ENCODE results near the gene DBP. TPM values are rescaled to one million over a fixed set of nuclear protein-coding genes. Genes with fewer than 3 reads are reported as not detected.

Gene DBP
- total RNA-seq, 3 donors from 2014 or later (not counting 1 experiment from before 2014, with no cell fraction given), result 16.4 to 31.2 (median 24.3) TPM

DNA sequence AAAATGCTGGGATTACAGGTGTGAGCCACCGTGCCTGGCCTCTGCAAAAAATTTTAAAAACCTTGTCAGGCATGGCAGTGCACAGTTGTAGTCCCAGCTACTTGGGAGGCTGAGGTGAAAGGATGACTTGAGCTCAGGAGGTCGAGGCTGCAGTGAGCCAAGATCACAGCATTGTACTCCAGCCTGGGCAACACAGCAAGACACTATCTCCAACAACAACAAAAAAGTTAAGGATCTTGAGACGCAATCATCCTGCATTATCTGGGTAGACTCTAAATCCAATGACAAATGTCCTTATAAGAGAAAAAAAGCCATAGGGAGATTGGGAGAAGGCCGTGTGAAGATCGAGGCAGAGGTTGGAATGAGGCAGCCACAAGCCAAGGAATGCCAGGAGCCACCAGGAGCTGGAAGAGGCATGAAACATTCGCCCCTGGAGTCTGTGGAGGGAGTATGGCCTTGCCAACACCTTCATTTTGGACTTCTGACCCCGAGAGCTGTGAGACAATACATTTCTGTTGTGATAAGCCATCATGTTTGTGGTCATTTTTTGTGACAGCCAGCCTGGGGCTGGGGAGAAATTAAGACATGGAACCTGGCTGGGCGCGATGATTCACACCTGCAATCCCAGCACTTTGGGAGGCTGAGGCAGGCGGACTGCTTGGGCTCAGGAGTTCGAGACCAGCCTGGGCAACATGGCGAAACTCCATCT lies 13.9 kb upstream of the DBP start:
- Histone ChIP-seq H3K9me3 (ENCODE audit: control insufficient read depth, insufficient read depth, low read length) (no peaks in the 10 kb centered on the region), H3K27me3 (ENCODE audit: control insufficient read depth, insufficient read depth, low read length) (no peaks in the 10 kb centered on the region), H3K27ac (ENCODE audit: low read length) (no peak overlapping the region), H3K4me3 (ENCODE audit: low read length) (no peak overlapping the region), H3K36me3 (ENCODE audit: control insufficient read depth, insufficient read depth, low read length) (no peaks in the 10 kb centered on the region), H3K4me1 (ENCODE audit: control insufficient read depth, insufficient read depth, low read length) (peaks cover 31% of the 10 kb centered on the region)
- H3K27me3 Mint-ChIP-seq (ENCODE audit: low read depth in 2 of 2), result no peaks in the 10 kb centered on the region
- WGBS (ENCODE audit: insufficient coverage), result 85% methylated on average over 10 of the region's 12 CpGs
- H3K4me1 Mint-ChIP-seq, result peaks cover 11 to 23% of the 10 kb centered on the region in 2 donors
- no peaks in the 10 kb centered on the region for H3K9me3 Mint-ChIP-seq
- no peak overlapping the region for H3K4me3 Mint-ChIP-seq
- TF ChIP-seq, protein P1, sequence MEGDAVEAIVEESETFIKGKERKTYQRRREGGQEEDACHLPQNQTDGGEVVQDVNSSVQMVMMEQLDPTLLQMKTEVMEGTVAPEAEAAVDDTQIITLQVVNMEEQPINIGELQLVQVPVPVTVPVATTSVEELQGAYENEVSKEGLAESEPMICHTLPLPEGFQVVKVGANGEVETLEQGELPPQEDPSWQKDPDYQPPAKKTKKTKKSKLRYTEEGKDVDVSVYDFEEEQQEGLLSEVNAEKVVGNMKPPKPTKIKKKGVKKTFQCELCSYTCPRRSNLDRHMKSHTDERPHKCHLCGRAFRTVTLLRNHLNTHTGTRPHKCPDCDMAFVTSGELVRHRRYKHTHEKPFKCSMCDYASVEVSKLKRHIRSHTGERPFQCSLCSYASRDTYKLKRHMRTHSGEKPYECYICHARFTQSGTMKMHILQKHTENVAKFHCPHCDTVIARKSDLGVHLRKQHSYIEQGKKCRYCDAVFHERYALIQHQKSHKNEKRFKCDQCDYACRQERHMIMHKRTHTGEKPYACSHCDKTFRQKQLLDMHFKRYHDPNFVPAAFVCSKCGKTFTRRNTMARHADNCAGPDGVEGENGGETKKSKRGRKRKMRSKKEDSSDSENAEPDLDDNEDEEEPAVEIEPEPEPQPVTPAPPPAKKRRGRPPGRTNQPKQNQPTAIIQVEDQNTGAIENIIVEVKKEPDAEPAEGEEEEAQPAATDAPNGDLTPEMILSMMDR (IDR thresholded peaks at IDR 0.05), result no peak
- DNase-seq (no peak), ATAC-seq (no peak)
- H3K36me3 Mint-ChIP-seq, result no peaks in the 10 kb centered on the region
- intact Hi-C loops (cut with micrococcal nuclease), result no loop called here
- peak overlapping the region in 1 of 2 donors; percentile 22 for H3K27ac Mint-ChIP-seq

DNA sequence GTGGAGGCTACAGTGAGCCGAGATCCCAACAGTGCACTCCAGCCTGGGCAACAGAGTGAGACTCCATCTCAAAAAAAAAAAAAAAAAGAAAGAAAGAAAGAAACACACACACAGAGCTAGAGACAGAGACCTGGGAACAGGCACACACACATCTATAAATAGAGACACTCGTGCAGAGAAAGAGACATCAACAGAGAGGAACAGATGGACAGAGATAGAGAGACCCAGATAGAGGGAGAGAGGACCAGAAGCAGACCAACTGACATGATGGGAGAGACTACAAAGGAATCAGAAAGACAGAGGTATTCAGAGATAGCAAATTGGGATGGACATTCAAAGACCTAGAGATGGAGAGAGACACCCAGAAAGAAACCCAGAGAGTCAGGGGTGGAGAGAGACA lies 11.0 kb upstream of the DBP start:
- WGBS (ENCODE audit: insufficient coverage), result 78% methylated on average over 2 of the region's 2 CpGs
- no peaks in the 10 kb centered on the region for H3K36me3 ChIP-seq (ENCODE audit: control insufficient read depth, insufficient read depth, low read length)

DNA sequence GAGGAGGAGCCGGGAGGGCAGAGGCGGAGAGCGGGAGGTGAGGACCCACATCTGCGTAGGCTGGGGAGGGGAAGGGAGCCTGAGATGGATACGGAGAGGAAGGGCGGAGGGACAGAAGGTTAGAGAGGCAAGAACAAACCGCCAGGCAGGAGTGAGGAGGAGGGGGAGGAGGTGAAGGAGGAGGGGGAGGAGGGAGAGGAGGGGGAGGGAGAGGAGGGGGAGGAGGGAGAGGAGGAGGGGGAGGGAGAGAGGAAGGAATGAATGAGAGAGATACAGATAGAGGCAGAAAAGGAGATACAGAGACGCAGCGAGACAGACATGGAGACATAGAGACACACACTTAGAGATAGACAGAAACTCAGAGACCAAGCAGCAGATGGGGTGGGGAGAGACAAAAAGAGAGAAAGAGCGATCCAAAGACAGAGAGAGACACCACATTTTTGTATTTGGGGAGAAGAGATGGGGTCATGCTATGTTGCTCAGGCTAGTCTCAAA lies 9.6 kb upstream of the DBP start:
- no peaks in the 10 kb centered on the region for H3K36me3 Mint-ChIP-seq
- H3K27ac ChIP-seq (ENCODE audit: low read length), result peak overlapping the region; percentile 93
- H3K36me3 ChIP-seq (ENCODE audit: control insufficient read depth, insufficient read depth, low read length), result no peaks in the 10 kb centered on the region
- 12% methylated on average over 8 of the region's 10 CpGs for WGBS (ENCODE audit: insufficient coverage)
- TF ChIP-seq, protein P1 (IDR thresholded peaks at IDR 0.05), result no peak
- H3K4me1 ChIP-seq (ENCODE audit: control insufficient read depth, insufficient read depth, low read length), result peaks cover 51% of the 10 kb centered on the region
- no peaks in the 10 kb centered on the region for H3K27me3 ChIP-seq (ENCODE audit: control insufficient read depth, insufficient read depth, low read length)
- no peak for ATAC-seq
- H3K27me3 Mint-ChIP-seq (ENCODE audit: low read depth in 2 of 2), result peaks cover 0 to 3% of the 10 kb centered on the region in 2 donors
- no peaks in the 10 kb centered on the region for H3K9me3 ChIP-seq (ENCODE audit: control insufficient read depth, insufficient read depth, low read length)
- DNase-seq, result no peak
- H3K4me3 Mint-ChIP-seq, result peak overlapping the region; percentile 57
- peaks cover 22 to 36% of the 10 kb centered on the region in 2 donors for H3K4me1 Mint-ChIP-seq
- no peaks in the 10 kb centered on the region for H3K9me3 Mint-ChIP-seq
- H3K4me3 ChIP-seq (ENCODE audit: low read length), result peak overlapping the region; percentile 79
- intact Hi-C loops (cut with micrococcal nuclease), result loop anchor here (1.0 to 10.0 kb wide), 6 partner anchors 8 to 318 kb away; partner anchors contain the start of gene FTL
- peak overlapping the region; percentile 89 to 95 for H3K27ac Mint-ChIP-seq

More for the DNA sequence above, 11.0 kb upstream of the DBP start:
- ATAC-seq, result no peak
- H3K4me3 ChIP-seq (ENCODE audit: low read length), result no peak overlapping the region
- Mint-ChIP-seq H3K4me1 (peaks cover 22 to 36% of the 10 kb centered on the region in 2 donors), H3K9me3 (no peaks in the 10 kb centered on the region), H3K36me3 (no peaks in the 10 kb centered on the region), H3K27me3 (ENCODE audit: low read depth in 2 of 2) (peaks cover 0 to 3% of the 10 kb centered on the region in 2 donors), H3K27ac (peak overlapping the region; percentile 89 to 95), H3K4me3 (peak overlapping the region; percentile 18)
- TF ChIP-seq, protein P1 (IDR thresholded peaks at IDR 0.05), result no peak
- H3K4me1 ChIP-seq (ENCODE audit: control insufficient read depth, insufficient read depth, low read length), result peaks cover 51% of the 10 kb centered on the region
- no peak for DNase-seq
- no peaks in the 10 kb centered on the region for H3K9me3 ChIP-seq (ENCODE audit: control insufficient read depth, insufficient read depth, low read length)
- no peak overlapping the region for H3K27ac ChIP-seq (ENCODE audit: low read length)
- intact Hi-C loops (cut with micrococcal nuclease), result loop anchor here (5.0 to 10.0 kb wide), 2 partner anchors 89 to 317 kb away; partner anchors contain the start of gene FTL
- no peaks in the 10 kb centered on the region for H3K27me3 ChIP-seq (ENCODE audit: control insufficient read depth, insufficient read depth, low read length)

Data from natural killer cell (primary cell).